CD4-positive, CD25-positive, alpha-beta regulatory T cell (primary cell): ENCODE measurements around the gene NENF. TPM values are rescaled to one million over a fixed set of nuclear protein-coding genes. Genes with fewer than 3 reads are reported as not detected.

ENCODE experiments used
- ATAC-seq, 2 donors: fragments of 150-1000 bp; cut with Tn5 transposase; one replicate each; pipeline ENCODE4 v1.10.0; 2021; ENCODE audit warnings: low read depth in 2 of 2, moderate number of reproducible peaks in 2 of 2, moderate library complexity in 1 of 2
- DNase-seq, 3 donors: peaks; one replicate each; pipeline versions ENCODE4 v3.0.0 to v3.0.0-alpha.2; 2012 to 2022; ENCODE audit warnings: mixed read lengths in 1 of 3
- H3K27ac ChIP-seq: one replicate; pipeline ENCODE4 v1.7.0; 2013; ENCODE audit warnings: mild to moderate bottlenecking, low read length; ENCODE audit not compliant: insufficient read depth, poor library complexity, severe bottlenecking
- H3K27me3 ChIP-seq: one replicate; pipeline ENCODE4 v1.7.0; 2013; ENCODE audit warnings: low read length; ENCODE audit not compliant: control insufficient read depth, insufficient read depth
- H3K36me3 ChIP-seq: one replicate; pipeline ENCODE4 v1.7.0; 2013; ENCODE audit warnings: mild to moderate bottlenecking, low read length, moderate library complexity; ENCODE audit not compliant: control insufficient read depth, insufficient read depth
- H3K4me1 ChIP-seq: 2 replicates; pipeline ENCODE4 v1.7.0; 2013; ENCODE audit warnings: mild to moderate bottlenecking, low read length; ENCODE audit not compliant: insufficient read depth, control insufficient read depth, poor library complexity, severe bottlenecking
- H3K4me3 ChIP-seq: one replicate; pipeline ENCODE4 v1.7.0; 2013; ENCODE audit warnings: low read depth, mild to moderate bottlenecking, low read length, moderate library complexity
- H3K9me3 ChIP-seq, 2 experiments: 1 replicate in 1 of 2; 2 replicates in 1 of 2; pipeline ENCODE4 v1.7.0; 2013; ENCODE audit warnings: low read length in 2 of 2, mild to moderate bottlenecking in 1 of 2, moderate library complexity in 1 of 2; ENCODE audit not compliant: control insufficient read depth in 2 of 2
- H3K27ac Mint-ChIP-seq, 3 donors: one replicate each; pipeline ENCODE4 v1.8.0; 2020 to 2022; ENCODE audit warnings: mild to moderate bottlenecking in 3 of 3, mixed read lengths in 3 of 3, moderate library complexity in 2 of 3
- H3K27me3 Mint-ChIP-seq: one replicate; pipeline ENCODE4 v1.8.0; 2022; ENCODE audit warnings: mild to moderate bottlenecking, mixed read lengths
- H3K36me3 Mint-ChIP-seq: one replicate; pipeline ENCODE4 v1.8.0; 2020; ENCODE audit warnings: mixed read lengths
- H3K4me1 Mint-ChIP-seq, 4 donors: one replicate each; pipeline ENCODE4 v1.8.0; 2020 to 2022; ENCODE audit warnings: mixed read lengths in 4 of 4, mild to moderate bottlenecking in 1 of 4
- H3K4me3 Mint-ChIP-seq, 4 donors: one replicate each; pipeline ENCODE4 v1.8.0; 2020 to 2022; ENCODE audit warnings: mild to moderate bottlenecking in 4 of 4, mixed read lengths in 4 of 4, moderate library complexity in 3 of 4
- H3K9me3 Mint-ChIP-seq, 7 donors: one replicate each; pipeline ENCODE4 v1.8.0; 2020 to 2022; ENCODE audit warnings: mixed read lengths in 7 of 7, mild to moderate bottlenecking in 3 of 7, moderate library complexity in 2 of 7
- polyA plus RNA-seq, 4 donors: library from polyadenylated mRNA; unstranded; fragments of 300-500 nt; fragmentation: Illumina TruSeq; gene quantifications; one replicate each; pipeline ENCODE4 v1.2.3, GENCODE V29; 2021
- total RNA-seq: library from RNA; stranded (reverse); gene quantifications from one replicate; pipeline ENCODE4 v1.2.3, GENCODE V29; 2022

The NENF gene
- total and polyA plus RNA-seq, 5 donors from 2014 or later: 17.0 to 82.8 (median 65.5) TPM

DNA sequence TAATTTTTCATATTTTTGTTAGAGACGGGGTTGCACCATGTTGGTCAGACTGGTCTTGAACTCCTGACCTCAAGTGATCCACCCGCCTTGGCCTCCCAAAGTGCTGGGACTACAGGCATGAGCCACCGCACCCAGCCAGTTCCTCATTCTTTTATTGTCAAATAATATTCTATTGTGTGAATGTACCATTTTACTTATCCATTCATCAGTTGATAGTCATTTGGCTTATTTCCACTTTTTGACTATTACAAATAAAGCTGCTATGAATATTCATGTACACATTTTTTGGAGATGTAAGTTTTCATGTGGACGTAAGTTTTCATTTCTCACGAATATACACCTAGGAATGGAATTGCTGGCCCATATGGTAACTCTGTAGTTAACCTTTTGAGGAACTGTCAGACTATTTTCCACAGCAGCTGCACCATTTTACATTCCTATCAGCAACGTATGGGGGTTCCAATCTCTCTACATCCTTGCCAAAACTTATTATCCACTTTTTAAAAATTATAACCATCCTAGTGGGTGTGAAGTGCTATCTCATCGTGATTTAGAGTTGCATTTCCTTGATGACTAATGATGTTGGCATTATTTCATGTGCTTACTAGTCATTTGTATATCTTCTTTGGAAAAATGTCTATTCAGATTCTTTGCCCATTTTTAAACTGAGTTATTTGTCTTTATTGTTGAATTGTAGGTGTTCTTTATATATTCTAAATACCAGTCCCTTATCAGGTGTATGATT is 30.7 kb upstream of the NENF start:
- peaks cover 55% of the 10 kb centered on the region for H3K36me3 Mint-ChIP-seq
- peak overlapping the region in 1 of 3 donors; percentile 31 for H3K27ac Mint-ChIP-seq
- Histone ChIP-seq H3K4me3 (no peak overlapping the region), H3K27ac (no peak overlapping the region), H3K36me3 (peaks cover 23% of the 10 kb centered on the region), H3K9me3 (peaks cover 4 to 5% of the 10 kb centered on the region in 2 experiments), H3K27me3 (no peaks in the 10 kb centered on the region), H3K4me1 (no peaks in the 10 kb centered on the region)
- ATAC-seq (no peak), DNase-seq (no peak)
- peaks cover 5 to 10% (median 8%) of the 10 kb centered on the region in 4 donors for H3K4me1 Mint-ChIP-seq
- no peaks in the 10 kb centered on the region for H3K27me3 Mint-ChIP-seq
- no peak overlapping the region for H3K4me3 Mint-ChIP-seq
- H3K9me3 Mint-ChIP-seq: peaks cover 0 to 4% (median 1%) of the 10 kb centered on the region in 7 donors

DNA sequence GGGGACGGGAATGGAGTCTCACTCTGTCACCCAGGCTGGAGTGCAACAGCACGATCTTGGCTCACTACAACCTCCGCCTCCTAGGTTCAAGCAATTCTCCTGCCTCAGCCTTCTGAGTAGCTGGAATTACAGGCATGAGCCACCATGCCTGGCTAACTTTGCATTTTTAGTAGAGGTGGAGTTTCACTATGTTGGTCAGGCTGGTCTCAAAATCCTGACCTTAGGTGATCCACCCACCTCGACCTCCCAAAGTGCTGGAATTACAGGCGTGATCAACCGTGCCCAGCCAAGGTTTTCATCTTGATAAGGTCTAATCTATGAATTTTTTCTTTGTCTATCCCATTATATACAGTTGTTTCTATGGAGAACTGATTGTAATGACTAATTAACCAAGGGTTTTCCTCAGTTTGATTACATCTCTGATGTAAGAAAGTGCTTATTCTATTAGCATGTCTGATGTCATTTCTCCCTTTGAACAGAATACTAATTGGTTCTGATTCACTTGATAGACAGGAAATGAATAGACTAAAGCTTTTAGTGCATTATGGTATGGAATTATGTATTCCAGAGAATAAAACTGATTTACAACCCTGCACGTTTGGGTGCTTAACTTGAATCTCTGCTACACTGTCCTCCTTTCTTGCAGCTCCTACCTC is 29.9 kb upstream of the NENF start:
- no peak overlapping the region for H3K27ac ChIP-seq
- ATAC-seq: no peak
- H3K4me3 ChIP-seq: no peak overlapping the region
- H3K27me3 Mint-ChIP-seq: no peaks in the 10 kb centered on the region
- peaks cover 0 to 4% (median 0%) of the 10 kb centered on the region in 7 donors for H3K9me3 Mint-ChIP-seq
- H3K4me3 Mint-ChIP-seq: no peak overlapping the region
- H3K27me3 ChIP-seq: no peaks in the 10 kb centered on the region
- no peak overlapping the region for H3K27ac Mint-ChIP-seq
- no peaks in the 10 kb centered on the region for H3K4me1 ChIP-seq
- peaks cover 51% of the 10 kb centered on the region for H3K36me3 Mint-ChIP-seq
- peaks cover 5 to 10% (median 5%) of the 10 kb centered on the region in 4 donors for H3K4me1 Mint-ChIP-seq
- no peaks in the 10 kb centered on the region for H3K9me3 ChIP-seq
- H3K36me3 ChIP-seq: peaks cover 19% of the 10 kb centered on the region
- no peak for DNase-seq

DNA sequence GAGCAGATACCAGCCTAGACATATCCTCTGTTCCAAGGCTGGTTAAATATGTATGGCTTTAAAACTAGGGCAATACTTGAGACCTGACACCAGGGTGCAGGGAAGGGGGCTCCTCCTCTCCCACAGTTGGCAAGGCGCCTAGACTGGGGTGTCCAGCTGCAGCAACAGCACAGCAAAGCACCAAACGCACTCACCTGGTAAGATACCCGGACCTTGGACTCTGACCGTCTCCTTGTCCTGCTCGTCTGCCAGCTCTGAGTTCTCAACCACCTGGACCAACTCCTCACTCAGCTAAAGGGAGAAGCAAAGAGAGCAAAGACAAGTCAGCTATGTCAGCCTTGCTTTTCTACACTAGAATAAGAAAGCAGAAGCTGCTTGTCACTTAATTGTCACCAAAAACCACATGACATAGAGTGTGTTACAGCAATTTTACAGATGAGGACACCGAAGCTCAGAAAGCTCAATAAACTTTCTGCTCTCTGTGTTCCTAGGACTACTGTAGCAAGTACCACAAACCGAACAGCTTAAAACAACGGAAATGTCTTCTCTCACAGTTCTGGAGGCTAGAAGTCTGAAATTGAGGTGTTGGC is 22.4 kb upstream of the NENF start:
- Histone ChIP-seq H3K9me3 (no peaks in the 10 kb centered on the region), H3K4me3 (no peak overlapping the region), H3K27ac (no peak overlapping the region), H3K4me1 (peaks cover 21% of the 10 kb centered on the region), H3K27me3 (no peaks in the 10 kb centered on the region), H3K36me3 (peaks cover 46% of the 10 kb centered on the region)
- Mint-ChIP-seq H3K36me3 (peaks cover 27% of the 10 kb centered on the region), H3K27ac (no peak overlapping the region), H3K9me3 (no peaks in the 10 kb centered on the region), H3K27me3 (no peaks in the 10 kb centered on the region), H3K4me1 (peaks cover 16 to 46% (median 27%) of the 10 kb centered on the region in 4 donors), H3K4me3 (peak overlapping the region in 2 of 4 donors; percentile 36 to 48)
- no peak for ATAC-seq
- no peak for DNase-seq

DNA sequence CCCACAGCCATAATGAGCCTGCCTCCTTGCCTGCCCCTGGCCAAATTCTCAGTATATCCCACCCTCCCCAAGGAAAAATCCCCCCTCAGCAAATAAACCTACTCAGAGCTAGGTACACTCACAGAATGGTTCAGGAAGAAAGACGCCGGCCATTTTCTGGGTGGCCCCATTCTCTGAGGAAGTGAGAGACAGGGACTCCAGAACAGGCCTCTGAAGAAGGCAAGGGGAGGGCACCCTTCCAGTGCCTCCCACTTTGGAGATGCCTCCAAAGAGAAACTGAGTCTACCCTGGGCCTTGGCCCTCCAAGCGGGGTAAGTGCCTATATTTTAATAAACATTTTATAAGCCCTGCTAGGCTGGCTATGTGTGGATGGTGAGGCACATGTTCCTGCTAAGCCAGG is 20.3 kb upstream of the NENF start:
- Histone ChIP-seq H3K27me3 (no peaks in the 10 kb centered on the region), H3K4me1 (peaks cover 22% of the 10 kb centered on the region), H3K9me3 (no peaks in the 10 kb centered on the region), H3K36me3 (peaks cover 32% of the 10 kb centered on the region), H3K27ac (no peak overlapping the region), H3K4me3 (no peak overlapping the region)
- Mint-ChIP-seq H3K4me1 (peaks cover 16 to 46% (median 27%) of the 10 kb centered on the region in 4 donors), H3K27me3 (no peaks in the 10 kb centered on the region), H3K27ac (no peak overlapping the region), H3K4me3 (peak overlapping the region in 3 of 4 donors; percentile 95 to 97 (median 96)), H3K9me3 (no peaks in the 10 kb centered on the region), H3K36me3 (peaks cover 22% of the 10 kb centered on the region)
- ATAC-seq (no peak), DNase-seq (no peak)

DNA sequence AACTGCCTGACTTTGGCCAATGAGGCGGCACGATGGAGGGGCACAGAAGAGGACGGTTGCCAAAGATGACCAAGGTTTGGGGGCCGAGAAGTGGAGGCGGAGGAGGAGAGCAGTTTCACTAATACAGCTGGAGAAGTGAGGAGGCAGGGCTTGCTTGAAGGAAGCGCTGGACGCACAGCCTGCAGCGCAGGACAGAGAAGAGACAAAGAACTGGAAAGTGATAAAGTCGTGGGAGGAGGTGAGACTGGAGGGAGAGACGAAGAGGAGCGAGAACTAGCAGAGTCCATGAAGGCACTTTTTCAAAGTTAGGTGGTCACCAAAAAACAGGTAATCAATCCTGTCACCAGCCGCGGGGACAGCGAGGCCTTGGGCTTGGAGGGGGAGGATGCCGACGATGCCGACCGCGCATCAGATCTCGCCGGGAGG is 18.8 kb upstream of the NENF start:
- H3K36me3 Mint-ChIP-seq: peaks cover 16% of the 10 kb centered on the region
- H3K4me1 Mint-ChIP-seq: peaks cover 16 to 46% (median 27%) of the 10 kb centered on the region in 4 donors
- peak overlapping the region; percentile 82 for H3K4me3 ChIP-seq
- H3K9me3 ChIP-seq: no peaks in the 10 kb centered on the region
- peak overlapping the region; percentile 95 to 98 (median 96) for H3K4me3 Mint-ChIP-seq
- ATAC-seq: no peak
- H3K27me3 ChIP-seq: no peaks in the 10 kb centered on the region
- H3K4me1 ChIP-seq: peaks cover 22% of the 10 kb centered on the region
- peak overlapping the region; percentile 79 for H3K27ac ChIP-seq
- no peaks in the 10 kb centered on the region for H3K9me3 Mint-ChIP-seq
- DNase-seq: no peak
- H3K27me3 Mint-ChIP-seq: no peaks in the 10 kb centered on the region
- H3K36me3 ChIP-seq: peaks cover 23% of the 10 kb centered on the region
- peak overlapping the region; percentile 83 to 93 (median 87) for H3K27ac Mint-ChIP-seq

- H3K9me3 Mint-ChIP-seq: no peaks in the 10 kb centered on the region
- DNase-seq (peak; percentile 85 to 95 (median 90)), ATAC-seq (peak; percentile 92 to 94)
- H3K4me1 Mint-ChIP-seq: peaks cover 12 to 44% (median 26%) of the 10 kb centered on the region in 4 donors
- Histone ChIP-seq H3K27me3 (no peaks in the 10 kb centered on the region), H3K4me1 (peaks cover 22% of the 10 kb centered on the region), H3K36me3 (peaks cover 17% of the 10 kb centered on the region), H3K4me3 (peak within 1 kb of the TSS; percentile 82), H3K27ac (peak within 1 kb of the TSS; percentile 79), H3K9me3 (no peaks in the 10 kb centered on the region)
- H3K27me3 Mint-ChIP-seq: no peaks in the 10 kb centered on the region
- peak within 1 kb of the TSS; percentile 83 to 93 (median 89) for H3K27ac Mint-ChIP-seq
- peak within 1 kb of the TSS; percentile 95 to 98 (median 96) for H3K4me3 Mint-ChIP-seq
- peaks cover 10% of the 10 kb centered on the region for H3K36me3 Mint-ChIP-seq
These were observed 18.2 kb upstream of the NENF start, which contains the start of gene PACC1 for GRCh38 chr1:212414328-212415106. TSS of gene PACC1 (minus strand) at chr1:212414886. CDS start at chr1:212414757, 129 bp downstream.
